HG03469 (cell line): ENCODE results near the gene MLYCD.

Source experiments
- ATAC-seq: cut with Tn5 transposase; IDR thresholded peaks from one replicate; pipeline ENCODE4 v1.9.1; 2021; ENCODE audit warnings: mild to moderate bottlenecking, moderate library complexity, moderate number of reproducible peaks; ENCODE audit not compliant: unreplicated experiment

MLYCD gene

GRCh38 chr16:83899272-83899897 is 470 bp downstream of the MLYCD start:
- ATAC-seq = peak; percentile 26

- no peak for ATAC-seq
Observed at GRCh38 chr16:83899978-83900377, 1.1 kb downstream of the MLYCD start.

GRCh38 chr16:83900571-83900970 is 1.7 kb downstream of the MLYCD start:
- ATAC-seq = no peak

- no peak for ATAC-seq
Observed at GRCh38 chr16:83901101-83901500, 2.2 kb downstream of the MLYCD start.

- ATAC-seq = no peak
Observed at GRCh38 chr16:83903751-83904150, 4.8 kb downstream of the MLYCD start.

- ATAC-seq = no peak
Observed at GRCh38 chr16:83906683-83907082, 7.8 kb downstream of the MLYCD start.

- ATAC-seq = no peak
Observed at GRCh38 chr16:83907111-83907510, 8.2 kb downstream of the MLYCD start.

GRCh38 chr16:83907631-83908250 is 8.8 kb downstream of the MLYCD start:
- no peak for ATAC-seq

- ATAC-seq = no peak
Observed at GRCh38 chr16:83908798-83909197, 9.9 kb downstream of the MLYCD start.

- ATAC-seq = no peak
Observed at GRCh38 chr16:83911290-83911689, 12.4 kb downstream of the MLYCD start.

- no peak for ATAC-seq
Observed at GRCh38 chr16:83912519-83913244, 13.8 kb downstream of the MLYCD start.

GRCh38 chr16:83913245-83913633 is 14.3 kb downstream of the MLYCD start:
- ATAC-seq = no peak

- ATAC-seq = no peak
Observed at GRCh38 chr16:83914091-83914710, 15.3 kb downstream of the MLYCD start.

GRCh38 chr16:83915081-83915480 is 16.2 kb downstream of the MLYCD start:
- no peak for ATAC-seq

- no peak for ATAC-seq
Observed at GRCh38 chr16:83915491-83915890, 16.6 kb downstream of the MLYCD start.

GRCh38 chr16:83917152-83918120 is 18.5 kb downstream of the MLYCD start:
- no peak for ATAC-seq

GRCh38 chr16:83920894-83921491 is 22.1 kb downstream of the MLYCD start:
- ATAC-seq = no peak

- ATAC-seq = no peak
Observed at GRCh38 chr16:83923581-83924365, 24.9 kb downstream of the MLYCD start.

GRCh38 chr16:83924686-83925085 is 25.8 kb downstream of the MLYCD start:
- ATAC-seq = no peak
